ENCODE data around the gene EHBP1.

EHBP1 gene

DNA sequence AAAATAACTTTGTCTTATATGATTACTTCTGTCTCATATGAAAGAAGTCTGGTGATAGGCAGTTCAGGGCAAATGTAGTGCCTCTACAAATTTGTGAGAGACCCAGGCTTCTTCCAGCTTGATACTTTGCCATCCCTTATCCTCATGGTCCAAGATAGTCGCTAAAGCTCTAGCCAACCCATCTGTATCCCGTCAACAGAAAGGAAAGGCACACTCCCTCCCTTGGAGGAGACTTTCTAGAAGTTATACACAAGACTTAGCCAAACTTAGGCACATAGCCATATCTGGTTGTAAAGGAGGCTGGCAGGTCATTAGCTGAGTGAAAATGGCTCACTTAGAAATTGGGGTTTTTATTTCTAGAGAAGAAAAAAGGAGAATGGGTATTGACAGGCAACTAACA lies 14.3 kb upstream of the EHBP1 start:
- peak in 1 of 2 donors; percentile 26 for DNase-seq (ENCODE audit: low read depth in 2 of 2)
- TF ChIP-seq, protein P1, sequence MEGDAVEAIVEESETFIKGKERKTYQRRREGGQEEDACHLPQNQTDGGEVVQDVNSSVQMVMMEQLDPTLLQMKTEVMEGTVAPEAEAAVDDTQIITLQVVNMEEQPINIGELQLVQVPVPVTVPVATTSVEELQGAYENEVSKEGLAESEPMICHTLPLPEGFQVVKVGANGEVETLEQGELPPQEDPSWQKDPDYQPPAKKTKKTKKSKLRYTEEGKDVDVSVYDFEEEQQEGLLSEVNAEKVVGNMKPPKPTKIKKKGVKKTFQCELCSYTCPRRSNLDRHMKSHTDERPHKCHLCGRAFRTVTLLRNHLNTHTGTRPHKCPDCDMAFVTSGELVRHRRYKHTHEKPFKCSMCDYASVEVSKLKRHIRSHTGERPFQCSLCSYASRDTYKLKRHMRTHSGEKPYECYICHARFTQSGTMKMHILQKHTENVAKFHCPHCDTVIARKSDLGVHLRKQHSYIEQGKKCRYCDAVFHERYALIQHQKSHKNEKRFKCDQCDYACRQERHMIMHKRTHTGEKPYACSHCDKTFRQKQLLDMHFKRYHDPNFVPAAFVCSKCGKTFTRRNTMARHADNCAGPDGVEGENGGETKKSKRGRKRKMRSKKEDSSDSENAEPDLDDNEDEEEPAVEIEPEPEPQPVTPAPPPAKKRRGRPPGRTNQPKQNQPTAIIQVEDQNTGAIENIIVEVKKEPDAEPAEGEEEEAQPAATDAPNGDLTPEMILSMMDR (IDR thresholded peaks at IDR 0.05; ENCODE audit: low read depth, low read length), result no peak

DNA sequence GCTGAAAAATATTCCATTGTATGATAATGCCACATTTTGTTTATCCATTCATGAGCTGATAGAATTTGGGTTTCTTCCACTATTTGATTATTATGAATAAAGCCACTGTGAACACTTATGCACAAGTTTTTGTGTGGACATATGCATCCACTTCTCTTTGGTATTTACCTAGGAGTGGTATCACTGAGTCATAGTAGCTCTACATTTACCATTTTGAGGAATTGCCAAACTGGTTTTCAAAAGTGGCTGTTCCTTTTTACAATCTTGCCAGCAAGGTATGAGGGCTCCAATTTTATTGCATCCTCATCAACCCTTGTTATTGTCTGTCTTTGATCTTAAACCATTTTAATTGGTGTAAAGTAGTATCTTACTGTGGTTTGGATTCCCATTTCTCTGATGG lies 13.3 kb upstream of the EHBP1 start:
- no peak overlapping the region for H3K4me3 ChIP-seq (replicated peaks in 1 of 2; ENCODE audit: low read depth in 2 of 2, low read length in 2 of 2)
- TF ChIP-seq, protein P1 (IDR thresholded peaks at IDR 0.05; ENCODE audit: low read depth, low read length), result no peak
- DNase-seq (ENCODE audit: low read depth in 2 of 2), result no peak

More for the DNA sequence above, 14.3 kb upstream of the EHBP1 start:
- no peak overlapping the region for H3K4me3 ChIP-seq (replicated peaks in 1 of 2; ENCODE audit: low read depth in 2 of 2, low read length in 2 of 2)

DNA sequence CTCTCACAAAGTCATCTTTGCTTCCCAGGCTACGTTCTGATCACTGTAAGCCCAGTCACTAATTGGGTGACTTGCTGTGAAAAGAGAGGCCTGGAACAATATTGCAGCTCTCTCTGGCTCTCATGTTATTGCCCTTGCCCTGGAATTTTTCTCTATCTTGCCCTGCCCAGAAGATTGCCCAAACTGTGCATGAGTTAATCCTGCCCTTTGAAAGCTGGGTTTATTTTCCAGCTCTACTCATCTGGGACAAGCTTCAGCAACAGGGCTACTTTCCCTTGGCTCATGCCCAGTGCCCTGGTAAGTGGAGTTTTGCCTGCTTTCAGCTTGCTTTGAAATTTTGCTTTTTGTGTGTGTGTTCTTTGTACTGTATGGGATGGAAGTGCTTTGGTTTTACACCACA lies 6.9 kb upstream of the EHBP1 start:
- H3K4me3 ChIP-seq (replicated peaks in 1 of 2; ENCODE audit: low read depth in 2 of 2, low read length in 2 of 2), result no peak overlapping the region
- DNase-seq (ENCODE audit: low read depth in 2 of 2), result peak in 1 of 2 donors; percentile 11
- TF ChIP-seq, protein P1 (IDR thresholded peaks at IDR 0.05; ENCODE audit: low read depth, low read length), result no peak

DNA sequence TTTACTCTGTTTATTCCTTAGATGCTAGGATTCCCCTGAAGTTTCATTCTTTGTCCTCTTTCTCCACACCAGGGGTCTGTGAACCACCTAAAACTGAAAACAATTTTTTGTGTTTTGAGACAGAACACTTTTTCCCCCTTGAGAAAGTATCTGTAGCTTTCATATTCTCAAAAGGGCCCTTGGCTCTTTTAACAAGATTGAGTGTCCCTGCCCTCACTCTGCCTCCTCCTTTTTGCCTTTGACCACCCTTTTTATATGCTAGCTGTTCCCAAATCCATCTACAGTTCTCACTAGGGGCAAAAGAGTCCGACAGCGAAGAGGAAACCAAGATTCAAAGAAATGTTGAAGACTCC lies 883 bp upstream of the EHBP1 start:
- no peak for DNase-seq (ENCODE audit: low read depth in 2 of 2)

DNA sequence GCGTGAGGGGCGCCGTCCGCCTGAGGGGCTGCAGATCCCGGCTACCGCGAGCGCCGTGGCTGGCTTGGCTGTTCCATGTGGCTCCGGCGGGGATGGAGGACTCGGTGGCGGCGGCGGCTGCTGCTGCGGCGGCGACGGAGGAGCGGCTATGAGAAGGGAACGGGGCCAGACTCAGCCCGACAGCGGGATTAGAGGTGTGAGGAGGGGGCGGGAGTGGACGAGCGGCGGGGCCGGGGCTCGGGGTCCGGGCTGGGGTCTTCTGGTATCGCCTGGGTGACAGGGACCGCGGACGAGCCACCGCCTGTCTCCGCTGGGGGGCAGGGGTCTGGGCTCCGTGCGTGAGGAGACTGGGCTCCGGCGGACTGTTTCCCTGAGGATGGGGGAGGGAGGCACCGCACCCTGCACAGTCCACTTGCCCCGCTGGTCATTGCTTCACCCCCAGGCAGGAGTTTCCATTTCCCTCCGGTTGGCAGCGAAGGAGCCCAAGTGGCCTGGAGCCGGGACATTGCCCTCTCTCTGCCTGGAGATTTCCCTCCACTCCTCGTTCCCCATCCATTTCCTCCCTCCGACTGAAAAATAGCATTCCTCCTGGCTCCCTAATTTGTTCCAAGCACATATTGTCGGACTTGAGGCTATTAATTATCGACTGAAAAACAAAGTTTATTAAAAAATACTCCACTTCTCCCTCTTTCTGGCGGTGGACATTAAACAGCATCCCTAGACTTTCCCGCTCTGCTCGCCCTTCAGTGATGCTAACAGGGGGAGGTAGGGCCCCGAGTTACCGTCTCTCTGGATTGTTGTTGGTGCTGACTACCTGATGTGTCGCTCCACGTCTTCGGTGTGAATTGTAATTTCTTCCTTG lies 577 bp downstream of the EHBP1 start:
- DNase-seq (ENCODE audit: low read depth in 2 of 2), result peak; percentile 50 to 58
- peak overlapping the region; percentile 77 to 79 for H3K4me3 ChIP-seq (replicated peaks in 1 of 2; ENCODE audit: low read depth in 2 of 2, low read length in 2 of 2)

More for the DNA sequence above, 883 bp upstream of the EHBP1 start:
- H3K4me3 ChIP-seq (replicated peaks in 1 of 2; ENCODE audit: low read depth in 2 of 2, low read length in 2 of 2), result peak overlapping the region; percentile 57 to 67
- TF ChIP-seq, protein P1 (IDR thresholded peaks at IDR 0.05; ENCODE audit: low read depth, low read length), result no peak

DNA sequence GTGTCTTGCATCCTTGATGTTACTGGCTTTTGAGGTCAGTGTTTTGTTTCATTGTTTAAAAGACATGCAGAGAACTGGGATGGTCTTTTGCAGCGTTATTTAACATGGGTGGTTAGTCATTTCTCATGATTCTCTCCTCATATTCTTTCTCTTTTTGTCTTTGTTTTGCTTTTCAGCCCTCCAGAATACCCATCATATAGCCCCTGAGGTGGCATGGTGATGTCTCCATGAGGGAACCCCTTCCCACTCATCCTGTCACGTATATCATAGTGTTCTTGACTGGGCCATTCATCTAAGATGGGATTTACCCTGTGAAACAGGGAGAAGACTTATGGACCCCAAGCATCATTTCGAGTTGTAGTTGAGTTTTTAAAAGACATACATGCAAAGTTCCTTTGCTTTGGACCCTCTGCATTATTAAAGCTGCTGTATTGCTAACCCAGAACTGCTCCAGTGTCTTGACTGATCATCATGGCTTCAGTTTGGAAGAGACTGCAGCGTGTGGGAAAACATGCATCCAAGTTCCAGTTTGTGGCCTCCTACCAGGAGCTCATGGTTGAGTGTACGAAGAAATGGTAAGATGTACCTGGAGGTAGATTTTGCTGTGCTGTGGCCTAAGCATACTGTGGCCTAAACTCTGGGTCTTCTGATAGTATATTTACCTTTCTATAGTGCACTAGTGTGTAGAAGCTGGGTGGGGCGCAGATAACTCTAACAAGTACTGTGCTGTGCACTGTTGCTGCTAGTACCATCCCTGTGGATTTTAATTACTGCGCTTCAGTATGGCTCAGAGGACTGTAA lies 1.4 kb downstream of the EHBP1 start:
- peak overlapping the region; percentile 77 to 79 for H3K4me3 ChIP-seq (replicated peaks in 1 of 2; ENCODE audit: low read depth in 2 of 2, low read length in 2 of 2)
- DNase-seq (ENCODE audit: low read depth in 2 of 2), result no peak
- TF ChIP-seq, protein P1 (IDR thresholded peaks at IDR 0.05; ENCODE audit: low read depth, low read length), result no peak

More for the DNA sequence above, 577 bp downstream of the EHBP1 start:
- TF ChIP-seq, protein P1 (IDR thresholded peaks at IDR 0.05; ENCODE audit: low read depth, low read length), result peak; percentile 21

All from cardiac fibroblast (primary cell).